SK-N-MC (cell line): ENCODE data around the gene ABCB11.

Experiments used
- DNase-seq: peaks from one replicate; pipeline ENCODE4 v3.0.0-alpha.2; 2011; ENCODE audit warnings: low read depth, low spot score
- H3K27ac ChIP-seq: fragments of 200-600 bp; sonication (generic); 2 replicates; pipeline ENCODE4 v1.5.1; 2016; ENCODE audit warnings: mixed run types
- H3K36me3 ChIP-seq: fragments of 200-600 bp; sonication (generic); 2 replicates; pipeline ENCODE4 v1.6.1; 2017; ENCODE audit warnings: antibody characterized with exemption, low read length, mixed read lengths; ENCODE audit not compliant: insufficient read depth
- H3K4me3 ChIP-seq: fragments of 200-600 bp; sonication (generic); 2 replicates; pipeline ENCODE4 v1.5.1; 2016
- H3K9ac ChIP-seq: fragments of 200-600 bp; sonication (generic); 2 replicates; pipeline ENCODE4 v1.8.0; 2017; ENCODE audit warnings: mixed run types, mixed read lengths; ENCODE audit not compliant: insufficient read length
- H3K9me3 ChIP-seq: fragments of 200-600 bp; sonication (generic); 2 replicates; pipeline ENCODE4 v1.6.1; 2017; ENCODE audit warnings: low read depth, mild to moderate bottlenecking, antibody characterized with exemption, low read length, moderate library complexity, mixed read lengths
- EZH2 ChIP-seq: fragments of 200-600 bp; sonication (generic); IDR thresholded peaks from one replicate; pipeline ENCODE4 v1.6.1; 2017; ENCODE audit warnings: antibody characterized with exemption
- FOXP2 ChIP-seq: optimal IDR thresholded peaks from 2 replicates; pipeline ENCODE3; 2011; ENCODE audit warnings: mild to moderate bottlenecking, moderate library complexity; ENCODE audit not compliant: insufficient read depth; ENCODE audit errors: extremely low read length, control extremely low read depth
- POLR2AphosphoS5 ChIP-seq: IDR thresholded peaks from 2 replicates; pipeline ENCODE4 v1.6.1; 2012; ENCODE audit warnings: mild to moderate bottlenecking, low read depth, low read length, borderline replicate concordance

Gene ABCB11

GRCh38 chr2:169034984-169035544, 3.9 kb upstream of the ABCB11 start:
- no peak overlapping the region for H3K9ac ChIP-seq
- no peak for DNase-seq
- no peaks in the 10 kb centered on the region for H3K36me3 ChIP-seq
- H3K9me3 ChIP-seq: no peaks in the 10 kb centered on the region
- no peak overlapping the region for H3K4me3 ChIP-seq
- H3K27ac ChIP-seq: no peak overlapping the region
- TF ChIP-seq FOXP2 (no peak), EZH2 (no peak), POLR2AphosphoS5 (no peak)

- Histone ChIP-seq H3K4me3 (no peak overlapping the region), H3K36me3 (no peaks in the 10 kb centered on the region), H3K27ac (no peak overlapping the region), H3K9ac (no peak overlapping the region), H3K9me3 (no peaks in the 10 kb centered on the region)
- no peak for TF ChIP-seq EZH2
- no peak for TF ChIP-seq FOXP2
- TF ChIP-seq POLR2AphosphoS5: no peak
- no peak for DNase-seq
Measured at GRCh38 chr2:169034256-169034655, 3.1 kb upstream of the ABCB11 start.

- no peaks in the 10 kb centered on the region for H3K9me3 ChIP-seq
- H3K27ac ChIP-seq: no peak overlapping the region
- DNase-seq: no peak
- H3K36me3 ChIP-seq: no peaks in the 10 kb centered on the region
- TF ChIP-seq EZH2 (no peak), POLR2AphosphoS5 (no peak), FOXP2 (no peak)
- no peak overlapping the region for H3K4me3 ChIP-seq
- no peak overlapping the region for H3K9ac ChIP-seq
Measured at GRCh38 chr2:169029341-169029740, 1.8 kb downstream of the ABCB11 start.

DNA sequence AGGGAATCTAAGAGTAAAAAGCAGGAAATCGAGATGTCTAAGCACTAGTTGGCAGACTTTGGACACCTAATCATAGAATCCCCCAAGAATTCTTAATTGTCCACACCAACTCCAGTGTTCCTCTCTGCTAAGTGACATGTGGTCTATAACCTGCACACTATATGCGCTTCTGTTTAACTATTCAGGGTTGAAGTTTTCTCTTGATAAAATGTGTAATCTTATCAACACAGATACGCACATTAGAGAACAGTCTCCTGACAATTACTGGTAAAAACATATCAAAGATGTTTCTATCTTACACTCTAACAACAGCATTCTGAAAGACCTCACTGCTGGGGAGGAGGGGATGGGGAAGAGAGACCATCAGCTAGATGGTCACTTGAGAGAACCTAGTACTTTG, 3.9 kb downstream of the ABCB11 start:
- no peak overlapping the region for H3K27ac ChIP-seq
- no peak for TF ChIP-seq EZH2
- TF ChIP-seq POLR2AphosphoS5: no peak
- TF ChIP-seq FOXP2: no peak
- no peak overlapping the region for H3K4me3 ChIP-seq
- no peaks in the 10 kb centered on the region for H3K9me3 ChIP-seq
- H3K36me3 ChIP-seq: no peaks in the 10 kb centered on the region
- no peak for DNase-seq
- H3K9ac ChIP-seq: no peak overlapping the region

- H3K9ac ChIP-seq: no peak overlapping the region
- no peaks in the 10 kb centered on the region for H3K9me3 ChIP-seq
- H3K27ac ChIP-seq: no peak overlapping the region
- DNase-seq: no peak
- no peaks in the 10 kb centered on the region for H3K36me3 ChIP-seq
- TF ChIP-seq POLR2AphosphoS5 (no peak), FOXP2 (no peak), EZH2 (no peak)
- H3K4me3 ChIP-seq: no peak overlapping the region
Measured at GRCh38 chr2:169026056-169026455, 5.1 kb downstream of the ABCB11 start.

- no peak for TF ChIP-seq EZH2
- TF ChIP-seq FOXP2: no peak
- no peak for TF ChIP-seq POLR2AphosphoS5
- Histone ChIP-seq H3K9me3 (no peaks in the 10 kb centered on the region), H3K9ac (no peak overlapping the region), H3K4me3 (no peak overlapping the region), H3K36me3 (no peaks in the 10 kb centered on the region), H3K27ac (no peak overlapping the region)
- DNase-seq: no peak
Measured at GRCh38 chr2:169023161-169023560, 8.0 kb downstream of the ABCB11 start.

DNA sequence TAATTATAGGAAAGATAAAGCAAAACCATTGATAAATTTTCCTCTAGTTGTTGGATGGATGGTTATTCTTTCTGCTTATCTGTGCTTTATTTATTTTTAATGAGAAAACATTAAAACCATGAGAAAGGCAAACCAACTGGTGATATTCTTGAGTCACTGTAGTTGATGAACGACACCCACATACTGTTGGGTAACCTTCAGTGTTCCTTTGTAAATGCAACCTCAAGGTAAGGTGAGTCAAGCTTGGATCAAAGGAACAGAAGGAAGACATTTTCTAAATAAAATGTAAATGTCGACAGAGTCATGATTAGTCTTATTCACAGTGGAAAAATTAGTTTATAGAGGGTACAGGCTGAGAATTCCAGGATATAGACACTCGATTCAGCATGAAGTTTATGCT, 12.7 kb downstream of the ABCB11 start:
- no peak for TF ChIP-seq FOXP2
- TF ChIP-seq POLR2AphosphoS5: no peak
- TF ChIP-seq EZH2: no peak
- Histone ChIP-seq H3K27ac (no peak overlapping the region), H3K9ac (no peak overlapping the region), H3K36me3 (no peaks in the 10 kb centered on the region), H3K9me3 (no peaks in the 10 kb centered on the region), H3K4me3 (no peak overlapping the region)
- no peak for DNase-seq

GRCh38 chr2:169015943-169016342, 15.2 kb downstream of the ABCB11 start:
- H3K27ac ChIP-seq: no peak overlapping the region
- DNase-seq: no peak
- TF ChIP-seq FOXP2: no peak
- no peak for TF ChIP-seq EZH2
- TF ChIP-seq POLR2AphosphoS5: no peak
- H3K4me3 ChIP-seq: no peak overlapping the region
- no peaks in the 10 kb centered on the region for H3K9me3 ChIP-seq
- no peak overlapping the region for H3K9ac ChIP-seq
- H3K36me3 ChIP-seq: no peaks in the 10 kb centered on the region

DNA sequence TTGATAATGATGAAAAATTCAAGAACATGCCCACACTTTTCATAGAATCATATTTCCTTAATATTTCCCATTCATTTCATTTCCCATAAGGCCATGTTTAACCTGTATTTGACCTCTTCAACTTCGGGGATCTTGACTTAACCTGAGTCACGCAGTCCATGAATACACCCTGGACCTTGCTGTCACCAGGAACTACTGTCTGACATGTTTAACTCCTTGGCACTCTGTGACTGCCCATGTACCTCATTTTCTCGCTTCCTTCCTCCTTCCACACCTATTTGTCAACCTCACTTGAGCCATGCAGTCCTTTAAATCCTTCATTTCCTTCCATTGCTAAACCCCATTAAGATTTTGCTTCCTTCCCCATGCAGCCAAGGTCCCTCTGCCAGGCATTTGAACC, 16.3 kb downstream of the ABCB11 start:
- no peak for DNase-seq
- Histone ChIP-seq H3K9ac (no peak overlapping the region), H3K36me3 (no peaks in the 10 kb centered on the region), H3K9me3 (no peaks in the 10 kb centered on the region), H3K4me3 (no peak overlapping the region), H3K27ac (no peak overlapping the region)
- TF ChIP-seq FOXP2 (no peak), POLR2AphosphoS5 (no peak), EZH2 (no peak)
